AG20443 (cell line): ENCODE data around the gene TSGA10IP.

Experiments
- DNase-seq: peaks from one replicate; pipeline ENCODE4 v3.0.0; 2012; ENCODE audit warnings: low spot score, mixed read lengths

Gene TSGA10IP

GRCh38 chr11:65977621-65978390 is 32.5 kb downstream of the TSGA10IP start:
- DNase-seq: peak; percentile 3

- DNase-seq: no peak
Measured at GRCh38 chr11:65978391-65979238, 33.3 kb downstream of the TSGA10IP start.

DNA sequence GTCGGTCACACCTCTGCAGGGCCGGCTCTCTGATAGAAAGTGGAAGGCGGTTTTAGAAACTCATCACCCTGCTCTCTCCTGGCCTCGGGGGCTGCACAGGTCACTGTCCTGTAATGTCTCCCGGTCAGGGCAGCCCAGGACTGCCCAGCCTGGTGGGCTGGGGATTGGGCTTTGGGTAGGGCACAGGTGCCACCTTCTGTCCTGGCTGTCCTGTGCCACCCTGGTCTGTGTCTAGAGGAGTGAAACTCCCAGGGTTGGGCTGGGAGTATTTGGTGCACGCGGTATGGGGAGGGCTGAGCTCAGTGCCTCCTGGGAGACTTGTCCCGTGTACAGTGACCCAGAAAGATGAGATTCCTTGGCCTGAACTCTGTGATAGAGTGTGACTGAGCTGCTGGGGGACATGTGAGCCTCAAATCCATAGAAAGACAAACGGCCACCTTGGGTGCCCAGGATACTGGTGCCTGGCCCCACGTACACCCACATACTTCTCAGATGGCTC is 34.0 kb downstream of the TSGA10IP start:
- DNase-seq: no peak

DNA sequence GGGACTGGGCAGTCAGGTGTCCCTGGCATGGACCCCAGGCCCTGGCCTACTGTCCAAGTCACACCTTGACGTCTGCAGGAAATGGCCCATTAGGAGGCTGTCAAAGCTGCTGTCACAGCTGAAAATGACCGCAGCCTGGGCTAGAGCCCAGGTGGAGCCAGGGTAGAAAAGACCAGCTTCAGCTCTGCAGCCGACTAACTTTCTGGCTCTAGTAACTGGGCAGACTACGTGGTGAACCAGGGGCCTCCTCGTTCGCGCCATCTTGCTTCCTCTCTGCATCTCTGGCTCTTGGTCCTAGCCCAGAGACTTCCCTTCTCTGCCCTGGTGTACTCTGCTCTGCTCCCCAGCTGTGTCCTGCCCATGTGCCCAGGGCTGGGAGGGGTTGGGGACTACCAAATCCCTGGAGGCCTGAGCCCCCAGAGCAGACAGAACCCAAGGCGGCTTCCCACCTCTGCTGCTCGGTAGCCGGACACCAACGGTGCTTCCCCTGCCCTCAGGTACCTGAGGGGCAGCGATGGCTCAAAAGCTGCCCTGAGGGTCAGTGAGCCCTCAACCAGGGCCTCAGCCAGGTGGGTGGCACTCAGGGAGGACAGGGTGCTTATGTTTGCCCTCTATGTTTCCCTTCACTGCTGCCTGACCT is 35.9 kb downstream of the TSGA10IP start:
- no peak for DNase-seq

DNA sequence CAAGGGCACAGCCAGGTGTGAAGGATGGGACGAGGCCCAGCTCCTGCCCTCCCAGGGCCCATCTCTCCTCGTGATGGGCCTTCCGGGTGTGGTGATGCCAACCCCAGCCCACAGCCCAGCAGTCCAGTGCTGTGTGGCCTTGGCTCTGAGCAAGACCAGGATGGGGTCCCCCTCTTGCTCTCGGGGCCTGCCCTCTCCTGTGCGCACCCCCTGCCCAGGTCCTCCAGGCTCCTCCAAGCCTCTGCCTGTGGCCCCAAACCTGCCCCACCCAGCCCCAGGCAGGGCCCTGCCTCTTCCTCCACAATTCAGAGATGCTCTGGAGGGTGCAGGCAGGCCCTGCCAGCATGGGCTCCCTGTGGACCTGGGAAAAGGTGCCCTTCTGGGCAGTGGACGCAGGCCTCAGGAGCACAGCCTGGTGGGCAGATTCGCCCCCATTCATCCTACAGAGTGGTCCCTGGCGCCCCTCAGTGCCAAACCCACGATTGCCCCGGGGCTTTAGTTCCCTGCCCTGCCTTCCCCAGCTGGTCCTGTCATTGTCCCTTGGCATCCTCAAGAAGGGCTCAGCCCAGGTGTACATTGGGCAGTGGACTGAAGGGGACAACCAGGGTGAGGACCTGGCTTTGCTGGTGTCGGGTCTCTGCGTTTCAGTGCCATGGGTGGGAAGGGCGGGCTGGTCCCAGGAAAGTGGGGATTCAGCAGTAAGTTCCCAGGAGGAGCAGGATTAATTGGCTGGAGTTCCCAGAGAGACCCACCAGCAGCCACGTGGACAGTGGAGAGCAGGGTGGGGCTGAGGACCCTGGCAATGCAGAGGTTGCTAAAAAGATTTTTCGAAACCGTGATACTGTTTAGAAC is 36.9 kb downstream of the TSGA10IP start:
- DNase-seq: no peak

GRCh38 chr11:65982824-65983588 is 37.7 kb downstream of the TSGA10IP start:
- DNase-seq: no peak

DNA sequence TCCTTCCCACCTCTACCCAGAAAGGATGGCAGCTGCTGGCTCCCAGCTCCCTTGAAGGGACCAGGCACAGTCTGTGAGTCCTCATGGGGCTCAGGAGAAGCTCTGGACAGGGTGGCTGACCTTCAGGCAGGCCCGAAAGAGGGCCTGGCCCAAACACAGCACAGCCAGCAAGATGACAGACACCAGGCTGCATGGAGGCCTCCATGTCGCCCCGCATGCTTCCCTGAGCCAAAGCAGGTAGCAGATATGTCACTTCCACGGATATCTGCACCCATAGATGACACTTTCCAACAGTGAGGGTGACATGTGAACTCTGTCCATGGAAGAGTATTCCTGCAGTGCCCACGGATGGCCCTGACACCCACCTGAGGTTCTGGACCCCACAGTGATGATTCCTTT is 38.3 kb downstream of the TSGA10IP start:
- no peak for DNase-seq

DNA sequence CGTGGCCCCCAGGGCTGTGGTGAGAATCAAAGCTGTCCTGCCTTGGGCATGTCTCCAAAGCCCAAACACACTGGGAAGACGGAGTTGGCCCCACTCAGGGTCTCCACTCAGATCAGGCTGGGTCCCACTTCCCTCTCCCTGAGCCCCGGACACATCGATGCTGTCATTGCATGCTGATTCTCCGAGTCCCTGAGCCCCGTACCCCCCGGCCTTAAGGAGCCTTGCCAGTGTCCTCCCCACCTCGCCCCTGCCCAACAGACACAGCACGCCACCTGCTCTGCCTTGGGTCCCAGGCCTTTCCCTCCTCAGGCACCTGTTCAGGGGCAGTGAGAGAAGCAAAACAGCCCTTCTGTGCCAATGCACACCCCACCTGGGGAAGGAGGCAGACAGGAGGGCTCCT is 42.1 kb downstream of the TSGA10IP start:
- DNase-seq: no peak

GRCh38 chr11:65988791-65989592 is 43.7 kb downstream of the TSGA10IP start:
- peak; percentile 91 for DNase-seq

- no peak for DNase-seq
Measured at GRCh38 chr11:65992056-65992455, 46.8 kb downstream of the TSGA10IP start.

GRCh38 chr11:65997286-65997685 is 52.0 kb downstream of the TSGA10IP start:
- DNase-seq: no peak

DNA sequence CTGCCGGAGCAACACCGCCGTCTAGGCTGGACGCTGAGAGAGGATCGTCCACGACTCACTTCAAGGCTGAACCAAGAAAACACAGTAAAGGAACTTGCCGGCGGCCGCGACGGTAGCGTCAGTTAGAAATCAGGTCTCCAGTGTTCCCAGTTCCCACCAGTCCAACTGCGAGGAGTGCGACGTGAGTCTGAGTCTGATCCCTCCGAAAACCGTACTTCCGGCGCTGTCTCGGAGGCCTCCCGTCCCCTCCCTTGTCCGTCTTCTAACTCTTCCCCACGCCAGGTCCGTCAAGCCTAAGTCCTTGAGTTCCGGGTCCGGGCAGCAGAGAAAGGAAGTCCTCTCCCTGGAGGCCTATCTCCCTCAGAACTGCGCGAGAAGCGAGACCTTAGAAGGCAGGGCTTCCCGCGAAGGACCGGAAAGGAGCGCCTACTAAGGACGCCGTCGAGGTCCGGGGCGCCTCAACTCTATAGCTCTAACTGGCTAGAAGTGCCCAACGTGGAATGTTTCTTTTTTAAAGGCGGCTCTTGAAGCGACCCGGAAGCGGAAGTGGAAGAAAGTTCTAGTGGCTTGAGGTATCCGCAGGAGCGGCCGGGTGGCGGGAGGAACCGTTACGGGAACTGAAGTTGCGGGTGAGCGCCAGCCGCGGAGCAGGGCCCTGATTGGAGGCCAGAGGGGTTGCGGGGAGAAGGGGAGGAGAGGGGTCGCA is 56.8 kb downstream of the TSGA10IP start, which contains the start of the genes BANF1 and EIF1AD:
BANF1 (plus strand) TSS at position 562 of the 706 bp plus-strand sequence. CDS start 748 bp downstream, outside the sequence.
EIF1AD (minus strand) TSS at position 216 of the 706 bp plus-strand sequence. CDS start 1,768 bp downstream, outside the sequence.
- DNase-seq: peak; percentile 95

DNA sequence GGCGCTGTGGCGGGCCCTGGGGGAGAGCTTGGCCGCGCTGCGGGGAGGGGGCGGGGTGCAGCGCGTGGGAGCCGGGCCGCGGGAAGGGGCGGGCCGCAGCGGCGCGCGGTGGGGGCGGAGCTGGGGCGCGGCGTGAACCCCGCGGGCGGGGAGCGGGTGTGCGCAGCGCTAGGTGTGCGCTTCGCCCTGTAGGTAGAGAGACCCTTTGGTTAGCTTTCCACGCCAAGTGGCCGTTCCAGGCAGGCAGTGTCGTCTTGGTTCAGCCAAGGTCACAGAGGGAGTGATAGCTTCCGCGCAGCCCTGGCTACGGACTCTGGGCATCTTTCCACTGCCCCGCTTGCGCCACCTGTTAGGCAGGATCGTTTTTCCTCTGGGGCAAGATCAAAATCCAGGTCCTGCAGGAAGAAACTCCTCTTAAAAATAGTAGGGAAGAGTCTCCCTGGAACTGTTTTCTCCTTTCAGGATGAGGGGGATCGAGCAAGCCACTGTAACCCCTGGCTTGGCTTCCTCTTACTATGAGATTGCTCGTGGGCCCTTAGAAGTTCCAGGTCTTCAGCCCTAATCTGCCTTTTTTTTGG is 57.5 kb downstream of the TSGA10IP start:
- DNase-seq: peak; percentile 84

DNA sequence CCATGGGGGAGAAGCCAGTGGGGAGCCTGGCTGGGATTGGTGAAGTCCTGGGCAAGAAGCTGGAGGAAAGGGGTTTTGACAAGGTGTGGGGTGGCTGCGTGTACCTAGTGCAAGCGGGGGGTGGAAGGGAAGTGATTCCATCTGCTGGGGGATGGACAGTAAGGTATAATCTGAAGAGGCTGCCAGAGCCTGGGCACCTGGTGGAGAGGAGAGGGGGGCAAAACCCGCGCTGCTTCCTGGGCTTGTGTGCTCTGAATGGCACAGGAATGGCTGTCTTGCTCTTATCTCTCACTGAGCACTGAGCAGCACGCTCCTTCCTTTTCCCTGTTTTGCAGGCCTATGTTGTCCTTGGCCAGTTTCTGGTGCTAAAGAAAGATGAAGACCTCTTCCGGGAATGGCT is 58.0 kb downstream of the TSGA10IP start:
- DNase-seq: no peak

DNA sequence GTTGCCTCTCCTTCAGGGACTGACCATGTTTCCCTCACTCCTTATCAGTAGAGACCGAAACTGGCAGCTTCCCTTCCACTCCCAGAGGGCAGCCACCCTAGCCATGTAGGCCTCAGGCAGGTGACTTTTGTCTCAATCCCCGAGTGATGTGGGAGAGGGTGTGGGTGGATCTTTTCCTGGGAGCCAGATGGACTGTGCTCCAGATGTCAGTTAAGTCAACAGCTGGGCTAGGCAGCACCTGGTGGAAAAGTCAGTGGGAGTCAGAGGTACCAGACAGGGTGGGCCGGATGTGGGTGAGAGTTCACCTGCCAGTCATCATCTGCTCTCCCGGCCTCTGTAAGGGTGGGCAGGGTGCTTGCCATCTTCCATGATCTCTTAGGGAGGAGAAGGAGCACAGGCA is 58.9 kb downstream of the TSGA10IP start:
- no peak for DNase-seq

- DNase-seq: no peak
Measured at GRCh38 chr11:66006134-66006890, 61.0 kb downstream of the TSGA10IP start.

GRCh38 chr11:66006891-66007176 is 61.6 kb downstream of the TSGA10IP start:
- DNase-seq: no peak

DNA sequence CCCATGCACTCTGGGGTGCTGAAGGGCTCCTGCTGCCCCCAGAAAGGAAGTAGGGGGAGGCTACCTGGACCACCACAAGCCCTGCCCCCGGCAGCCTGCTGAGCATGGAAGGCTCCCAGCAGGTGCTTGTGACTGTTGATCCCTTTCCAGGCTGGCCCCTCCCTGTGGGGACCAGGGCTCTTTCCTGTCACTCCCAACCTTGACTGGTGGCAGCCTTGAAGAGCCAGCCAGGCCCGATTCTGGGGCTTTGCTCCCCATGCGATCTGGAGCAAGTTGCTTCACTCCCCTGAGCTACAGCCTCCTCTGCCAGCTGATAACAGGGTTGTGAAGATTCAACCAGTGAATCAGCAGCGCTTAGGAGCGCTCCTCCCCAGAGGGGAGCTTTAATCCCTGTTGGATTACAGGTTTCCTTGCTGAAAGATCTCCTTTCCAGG is 61.9 kb downstream of the TSGA10IP start:
- no peak for DNase-seq
